ENCODE measurements around the gene IP6K2. TPM values are rescaled to one million over a fixed set of nuclear protein-coding genes. Genes with fewer than 3 reads are reported as not detected.

IP6K2 gene
- total and polyA plus RNA-seq, 2 of the 13 experiments (the other 11 are each of a cell fraction or from before 2014, with no cell fraction given): 85.5 to 112 TPM

DNA sequence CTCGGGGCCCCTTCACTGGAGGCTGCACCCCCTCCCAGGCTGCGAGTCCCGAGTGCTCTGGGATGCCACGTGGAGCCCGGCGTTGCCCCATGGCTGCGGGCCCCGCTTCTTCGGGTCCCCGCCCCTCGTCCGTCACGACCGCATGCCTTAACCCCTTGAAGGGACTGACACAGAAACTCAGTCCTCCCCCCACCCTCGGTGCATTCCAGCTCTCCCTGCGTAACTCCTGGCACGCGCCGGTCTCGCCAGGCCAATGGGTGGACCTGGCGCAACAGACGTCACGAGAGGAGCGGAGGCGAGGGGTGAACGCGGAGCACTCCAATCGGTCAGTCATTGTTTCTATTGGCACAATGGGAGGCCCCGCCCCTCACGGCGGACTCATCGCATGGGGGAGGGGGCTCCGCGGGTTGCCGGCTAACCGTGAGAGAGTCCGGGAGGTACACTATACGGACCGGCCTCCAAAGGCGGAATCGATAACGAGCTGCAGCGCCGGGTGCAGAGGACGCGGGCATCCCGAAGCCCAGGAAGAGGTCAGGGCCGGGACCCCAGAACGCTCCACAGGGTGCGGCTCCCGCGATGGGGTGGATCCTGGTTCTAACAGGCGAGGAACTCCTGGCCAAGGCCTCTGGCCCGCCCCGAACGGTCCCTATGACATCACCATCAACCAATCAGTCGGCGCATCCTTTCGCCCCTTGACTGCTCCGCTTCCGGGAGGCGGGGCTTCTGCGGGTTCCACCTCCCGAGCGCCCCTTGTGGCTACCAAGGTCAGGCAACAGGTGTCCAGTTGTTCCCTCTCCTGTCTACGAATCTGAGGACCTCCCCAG lies 53.3 kb downstream of the IP6K2 start (continued):
- TF ChIP-seq CSRNP1 (CRISPR knock-in tag; IDR thresholded peaks at IDR 0.05) (no peak; the same call in 1 of the 2 replicates), SUZ12 (IDR thresholded peaks at IDR 0.05; ENCODE audit: low read depth, low read length) (no peak), ZSCAN12 (CRISPR knock-in tag; IDR thresholded peaks at IDR 0.05) (no peak), ATAD3A (CRISPR knock-in tag; IDR thresholded peaks at IDR 0.05) (no peak; the same call in 1 of the 2 replicates), TBX3 (IDR thresholded peaks at IDR 0.05; ENCODE audit: borderline replicate concordance) (no peak), ZNF766 (CRISPR knock-in tag; IDR thresholded peaks at IDR 0.05; ENCODE audit: borderline replicate concordance) (no peak), ZC3H4 (CRISPR knock-in tag; IDR thresholded peaks at IDR 0.05; ENCODE audit: borderline replicate concordance) (0 out of 2 replicates have a peak, but pooled peaks have one; percentile 64), ZMYM2 (CRISPR knock-in tag; IDR thresholded peaks at IDR 0.05) (0 out of 2 replicates have a peak, but pooled peaks have one; percentile 9), ZNF558 (CRISPR knock-in tag; IDR thresholded peaks at IDR 0.05; ENCODE audit: borderline replicate concordance) (peak; percentile 93; the same call in 1 of the 2 replicates), SOX13 (IDR thresholded peaks at IDR 0.05) (peak; percentile 61; the same call in 1 of the 2 replicates), SOX13 (CRISPR knock-in tag; conservative IDR thresholded peaks at IDR 0.05 in 1 of 2, IDR thresholded peaks at IDR 0.05 in 1 of 2) (peak; percentile 32 to 90; a peak in 2 of 4 replicates), NR1H2 (CRISPR knock-in tag; IDR thresholded peaks at IDR 0.05; ENCODE audit: borderline replicate concordance, low read depth) (no peak), MAFG (CRISPR knock-in tag; IDR thresholded peaks at IDR 0.05) (no peak), SP4 (CRISPR knock-in tag; IDR thresholded peaks at IDR 0.05) (peak; percentile 86), ZC3H13 (CRISPR knock-in tag; IDR thresholded peaks at IDR 0.05) (peak; percentile 91), SNAPC2 (CRISPR knock-in tag; IDR thresholded peaks at IDR 0.05) (no peak), ZNF567 (CRISPR knock-in tag; IDR thresholded peaks at IDR 0.05; ENCODE audit: borderline replicate concordance) (peak; percentile 74; the same call in 1 of the 2 replicates), NFRKB (IDR thresholded peaks at IDR 0.05) (no peak), TOE1 (CRISPR knock-in tag; IDR thresholded peaks at IDR 0.05) (no peak), ZNF367 (CRISPR knock-in tag; IDR thresholded peaks at IDR 0.05; ENCODE audit: borderline replicate concordance) (no peak), MBD4 (IDR thresholded peaks at IDR 0.05; ENCODE audit: borderline replicate concordance, low read length) (no peak), REXO4 (CRISPR knock-in tag; IDR thresholded peaks at IDR 0.05; ENCODE audit: borderline replicate concordance) (no peak), CREB1 (IDR thresholded peaks at IDR 0.05) (peak; percentile 87), CREB1 (CRISPR knock-in tag; IDR thresholded peaks at IDR 0.05) (peak; percentile 92), ZFAT (CRISPR knock-in tag; conservative IDR thresholded peaks at IDR 0.05) (no peak), HNRNPUL1 (IDR thresholded peaks at IDR 0.05; ENCODE audit: low read depth, low read length) (no peak), KLF12 (CRISPR knock-in tag; IDR thresholded peaks at IDR 0.05; ENCODE audit: borderline replicate concordance) (no peak; the same call in 1 of the 2 replicates), MATR3 (CRISPR knock-in tag; IDR thresholded peaks at IDR 0.05) (no peak), ZNF597 (CRISPR knock-in tag; IDR thresholded peaks at IDR 0.05) (no peak), ZNF615 (CRISPR knock-in tag; IDR thresholded peaks at IDR 0.05; ENCODE audit: borderline replicate concordance) (0 out of 2 replicates have a peak, but pooled peaks have one; percentile 67), FOXK2 (IDR thresholded peaks at IDR 0.05) (no peak)

Measured in HepG2 (cell line).